Cerebellar nuclear complex (tissue), 1 donor: Measurements from ENCODE around the gene WDR20.
"Not testable (repeated sequence)": the region's sequence is repeated elsewhere in the genome, so short reads cannot be mapped to it uniquely, and the experiment has no call there.

Source experiments
- DNase-seq, 2 experiments: peaks; one replicate each; lab custom pipeline; 2025; lab: John Stamatoyannopoulos, UW

The WDR20 gene

GRCh38 chr14:102134021-102134420 is 5.7 kb upstream of the WDR20 start:
- not testable (repeated sequence) for DNase-seq

- not testable (repeated sequence) for DNase-seq
Observed at GRCh38 chr14:102134719-102135118, 5.0 kb upstream of the WDR20 start.

GRCh38 chr14:102135456-102135855 is 4.2 kb upstream of the WDR20 start:
- DNase-seq = not testable (repeated sequence)

- DNase-seq = no peak
Observed at GRCh38 chr14:102138535-102138934, 1.2 kb upstream of the WDR20 start.

- no peak for DNase-seq
Observed at GRCh38 chr14:102138961-102139285, 774 bp upstream of the WDR20 start.

GRCh38 chr14:102140027-102140749 is 491 bp downstream of the WDR20 start:
- no peak for DNase-seq

- no peak for DNase-seq
Observed at GRCh38 chr14:102140750-102141145, 1.1 kb downstream of the WDR20 start.

- no peak for DNase-seq
Observed at GRCh38 chr14:102141797-102142196, 2.1 kb downstream of the WDR20 start.

- no peak for DNase-seq
Observed at GRCh38 chr14:102144914-102145313, 5.2 kb downstream of the WDR20 start.

GRCh38 chr14:102145395-102145794 is 5.7 kb downstream of the WDR20 start:
- DNase-seq = no peak

GRCh38 chr14:102146423-102146822 is 6.7 kb downstream of the WDR20 start:
- no peak for DNase-seq

GRCh38 chr14:102150083-102150482 is 10.4 kb downstream of the WDR20 start:
- no peak for DNase-seq

GRCh38 chr14:102150744-102151143 is 11.0 kb downstream of the WDR20 start:
- DNase-seq = no peak

- not testable (repeated sequence) for DNase-seq
Observed at GRCh38 chr14:102151411-102151810, 11.7 kb downstream of the WDR20 start.

GRCh38 chr14:102154121-102154520 is 14.4 kb downstream of the WDR20 start:
- no peak for DNase-seq

- no peak for DNase-seq
Observed at GRCh38 chr14:102154821-102155549, 15.3 kb downstream of the WDR20 start.

GRCh38 chr14:102157346-102157745 is 17.6 kb downstream of the WDR20 start:
- no peak for DNase-seq

GRCh38 chr14:102158797-102159196 is 19.1 kb downstream of the WDR20 start:
- DNase-seq = no peak

GRCh38 chr14:102159841-102160240 is 20.1 kb downstream of the WDR20 start:
- no peak for DNase-seq

GRCh38 chr14:102162487-102162886 is 22.8 kb downstream of the WDR20 start:
- no peak for DNase-seq

- no peak for DNase-seq
Observed at GRCh38 chr14:102164241-102164641, 24.5 kb downstream of the WDR20 start.

GRCh38 chr14:102164965-102165364 is 25.3 kb downstream of the WDR20 start:
- DNase-seq = no peak

- no peak for DNase-seq
Observed at GRCh38 chr14:102170061-102170460, 30.4 kb downstream of the WDR20 start.
